AG09319 (cell line): Measurements from ENCODE around the gene ITFG1.
"Not testable (repeated sequence)": the region's sequence is repeated elsewhere in the genome, so short reads cannot be mapped to it uniquely, and the experiment has no call there.

Source experiments
- DNase-seq: peaks from one replicate; pipeline ENCODE4 v3.0.0-alpha.2; 2010; ENCODE audit warnings: low read depth; ENCODE audit errors: extremely low read depth
- CTCF ChIP-seq: IDR thresholded peaks from 2 replicates; pipeline ENCODE4 v1.5.1; 2011; ENCODE audit warnings: low read depth, mild to moderate bottlenecking, inconsistent platforms, low read length, moderate library complexity

Gene ITFG1

GRCh38 chr16:47213761-47214440 is 247.0 kb downstream of the ITFG1 start:
- no peak for TF ChIP-seq CTCF
- no peak for DNase-seq

GRCh38 chr16:47211218-47211617 is 249.6 kb downstream of the ITFG1 start:
- DNase-seq = no peak
- TF ChIP-seq CTCF = no peak

DNA sequence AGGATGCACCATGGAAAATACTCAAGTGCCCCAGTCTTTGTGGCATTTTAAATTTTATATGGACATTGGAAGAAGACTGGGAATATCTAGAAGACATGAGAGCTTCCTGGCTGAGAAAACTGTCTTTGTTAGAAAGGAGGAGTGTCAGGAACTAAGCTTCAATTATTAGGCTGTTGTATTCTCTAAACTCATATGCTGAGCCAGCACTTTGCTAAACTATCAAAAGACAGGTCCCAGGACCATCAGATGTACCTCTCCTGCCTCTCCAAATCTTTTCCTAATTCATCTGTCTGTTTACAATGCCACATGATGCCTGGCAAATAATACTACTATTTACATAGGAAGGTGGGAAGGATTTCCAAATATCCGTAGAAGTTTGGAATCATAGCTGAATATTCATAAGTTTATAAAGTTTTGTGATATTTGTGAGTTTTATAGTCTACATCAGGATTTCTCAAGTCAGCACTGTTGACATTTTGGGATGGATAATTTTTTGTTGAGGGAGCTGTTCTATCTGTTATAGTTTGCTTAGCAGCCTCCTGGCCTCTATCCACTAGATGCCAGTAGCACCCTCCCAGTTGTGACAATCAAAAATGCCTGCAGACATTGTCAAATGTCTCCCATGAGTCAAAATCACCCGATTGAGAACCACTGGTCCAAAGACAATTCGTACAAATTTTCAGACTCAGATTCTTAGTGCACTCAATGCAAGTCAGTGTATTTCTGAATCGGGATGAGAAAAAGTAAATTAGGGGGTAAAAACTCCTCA is 255.9 kb downstream of the ITFG1 start:
- no peak for TF ChIP-seq CTCF
- DNase-seq = no peak

DNA sequence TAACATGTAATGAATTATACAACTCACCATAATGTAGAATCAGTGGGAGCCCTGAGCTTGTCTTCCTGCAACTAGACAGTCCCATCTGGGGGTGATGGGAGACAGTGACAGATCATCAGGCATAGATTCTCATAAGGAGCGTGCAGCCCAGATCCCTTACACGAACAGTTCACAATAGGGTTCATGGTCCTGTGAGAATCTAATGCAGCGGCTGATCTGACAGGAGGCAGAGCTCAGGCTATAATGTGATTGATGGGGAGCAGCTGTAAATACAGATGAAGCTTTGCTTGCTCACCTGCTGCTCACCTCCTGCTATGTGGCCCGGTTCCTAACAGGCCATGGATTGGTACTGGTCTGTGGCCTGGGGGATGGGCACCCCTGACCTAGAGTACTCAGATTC is 257.4 kb downstream of the ITFG1 start:
- not testable (repeated sequence) for DNase-seq

- DNase-seq = no peak
- no peak for TF ChIP-seq CTCF
Measured at GRCh38 chr16:47198180-47198575, 262.7 kb downstream of the ITFG1 start.

DNA sequence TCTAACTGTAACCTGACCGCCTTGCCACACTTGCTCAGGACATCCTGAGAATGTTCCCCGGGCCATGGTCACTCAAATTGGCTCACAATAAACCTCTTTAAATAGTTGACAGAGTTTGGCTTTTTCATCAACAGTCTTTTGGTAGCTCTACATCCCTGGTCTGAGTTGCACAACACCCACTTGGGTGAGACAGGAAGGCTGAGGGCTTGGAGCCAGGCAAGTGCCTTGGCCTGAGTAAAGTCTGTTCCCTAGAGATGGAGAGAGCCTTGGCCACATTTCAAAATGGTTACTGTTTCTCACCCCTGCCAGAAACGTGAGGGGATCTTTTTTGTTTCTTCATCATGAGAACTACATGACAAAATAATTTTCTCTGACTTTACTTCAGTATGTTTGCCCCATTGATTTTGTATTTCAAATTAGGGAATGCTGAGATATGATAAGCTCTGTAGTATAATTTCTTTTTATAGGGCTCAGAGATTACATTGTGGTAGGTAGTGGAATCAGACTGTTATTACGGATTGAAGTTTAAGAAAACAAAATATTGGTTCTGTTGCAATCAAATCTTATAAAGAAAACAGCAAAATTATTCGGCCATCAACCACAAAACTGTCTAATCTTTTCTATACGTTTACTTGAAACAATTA is 263.2 kb downstream of the ITFG1 start:
- no peak for TF ChIP-seq CTCF
- peak; percentile 2 for DNase-seq

DNA sequence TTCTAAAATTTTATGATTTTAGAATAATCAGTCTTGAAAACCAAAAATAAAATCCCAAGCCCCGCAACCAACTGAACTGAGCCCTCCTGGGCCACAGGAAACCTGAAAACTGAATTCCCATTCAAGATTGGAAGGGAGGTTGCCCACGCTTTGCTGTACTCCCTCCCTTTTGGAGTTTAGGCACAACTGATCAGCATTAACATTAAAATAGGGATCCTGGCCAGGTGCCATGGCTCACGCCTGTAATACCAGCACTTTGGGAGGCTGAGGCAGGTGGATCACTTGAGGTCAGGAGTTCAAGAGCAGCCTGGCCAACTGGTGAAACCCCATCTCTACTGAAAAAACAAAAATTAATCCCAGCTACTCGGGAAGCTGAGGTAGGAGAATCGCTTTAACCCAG is 264.4 kb downstream of the ITFG1 start:
- DNase-seq = no peak
- no peak for TF ChIP-seq CTCF
